Measurements from ENCODE around the gene LDAH.

- TF ChIP-seq CTCF (conservative IDR thresholded peaks at IDR 0.05; ENCODE audit: low read depth, low read length) (no peak), EZH2phosphoT487 (IDR thresholded peaks at IDR 0.05; ENCODE audit: borderline replicate concordance, low read length) (no peak), EZH2 (IDR thresholded peaks at IDR 0.05; ENCODE audit: low read length, unreplicated experiment) (no peak)
Observed at GRCh38 chr2:20656561-20656960, 166.3 kb downstream of the LDAH start.
